UCSD-AML1 (cell line): ENCODE results near the gene RSPO4.

ENCODE experiments used
- DNase-seq: peaks from one replicate; lab custom pipeline; 2025; ENCODE audit not compliant: unreplicated experiment; lab: John Stamatoyannopoulos, UW

The RSPO4 gene

DNA sequence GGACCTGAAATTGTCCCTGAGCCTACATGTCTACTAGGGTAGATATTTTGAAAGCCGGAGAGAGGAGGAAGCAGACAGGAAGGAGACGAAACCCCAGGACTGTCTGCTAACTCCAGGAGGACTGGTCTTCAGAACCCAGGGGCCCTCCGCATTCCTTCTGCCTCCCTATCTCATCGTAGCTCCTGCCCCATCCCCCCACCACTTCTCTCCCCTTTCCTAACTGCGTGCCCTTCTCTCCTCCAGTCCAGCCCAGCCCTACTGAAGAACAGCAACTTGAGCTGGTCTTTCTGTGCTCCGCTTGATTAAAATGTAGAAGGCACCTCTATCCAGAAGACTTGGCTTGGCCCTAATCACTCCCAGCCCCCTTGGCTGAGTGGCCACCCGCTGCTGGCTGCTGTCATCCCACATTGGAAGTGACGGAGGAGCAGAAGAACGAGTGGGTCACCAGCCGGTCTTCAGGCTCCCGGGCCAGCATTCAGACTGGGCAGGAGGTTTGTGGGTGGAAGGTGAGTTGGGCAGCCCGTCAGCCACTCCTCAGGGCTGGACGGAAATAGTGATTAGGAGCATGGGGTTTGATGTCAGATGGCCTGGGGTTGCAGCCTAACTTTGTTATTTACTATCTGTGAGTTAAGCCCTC lies 57.2 kb downstream of the RSPO4 start:
- DNase-seq, result no peak

GRCh38 chr20:944148-944547 lies 58.0 kb downstream of the RSPO4 start:
- DNase-seq, result no peak

DNA sequence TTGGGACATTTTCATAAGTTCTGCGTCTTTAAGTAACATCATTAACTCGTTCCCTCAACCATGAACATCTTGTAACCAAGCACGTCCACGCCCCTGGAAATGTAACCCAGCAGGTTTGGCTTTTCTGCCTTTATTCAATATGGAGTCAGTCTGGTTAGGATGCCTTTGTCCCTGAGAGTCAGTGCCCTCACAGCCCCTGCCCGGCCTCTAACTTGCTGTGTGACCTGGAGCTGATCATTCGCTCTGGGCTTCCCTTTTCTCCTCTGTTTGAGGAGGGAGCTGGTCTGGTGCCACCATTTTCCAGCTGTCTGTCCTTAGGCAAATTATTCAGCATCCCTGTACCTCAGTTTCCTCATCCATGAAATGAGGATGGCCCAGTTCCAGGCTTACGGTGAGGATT lies 59.5 kb downstream of the RSPO4 start:
- no peak for DNase-seq

DNA sequence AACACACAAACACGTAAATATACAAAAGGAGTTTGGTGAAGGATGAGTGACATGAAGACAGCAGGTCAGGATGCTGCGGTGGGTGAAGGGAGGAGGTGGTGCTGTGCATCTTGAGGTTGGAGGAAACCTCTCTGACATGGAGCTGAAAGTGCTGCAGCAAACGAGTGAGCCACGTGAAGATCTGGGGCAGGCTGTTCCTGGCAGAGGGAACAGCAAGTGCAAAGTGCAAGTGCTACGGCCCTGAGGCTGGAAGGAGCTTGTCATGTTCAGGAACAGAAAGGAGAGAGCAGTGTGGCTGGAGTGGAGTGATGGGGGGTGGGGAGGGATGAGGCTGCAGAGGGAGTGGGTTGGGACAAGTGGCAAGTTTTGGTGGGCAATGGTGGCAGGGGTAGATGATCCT lies 61.2 kb downstream of the RSPO4 start:
- DNase-seq, result no peak

GRCh38 chr20:939606-940005 lies 62.5 kb downstream of the RSPO4 start:
- DNase-seq, result no peak

DNA sequence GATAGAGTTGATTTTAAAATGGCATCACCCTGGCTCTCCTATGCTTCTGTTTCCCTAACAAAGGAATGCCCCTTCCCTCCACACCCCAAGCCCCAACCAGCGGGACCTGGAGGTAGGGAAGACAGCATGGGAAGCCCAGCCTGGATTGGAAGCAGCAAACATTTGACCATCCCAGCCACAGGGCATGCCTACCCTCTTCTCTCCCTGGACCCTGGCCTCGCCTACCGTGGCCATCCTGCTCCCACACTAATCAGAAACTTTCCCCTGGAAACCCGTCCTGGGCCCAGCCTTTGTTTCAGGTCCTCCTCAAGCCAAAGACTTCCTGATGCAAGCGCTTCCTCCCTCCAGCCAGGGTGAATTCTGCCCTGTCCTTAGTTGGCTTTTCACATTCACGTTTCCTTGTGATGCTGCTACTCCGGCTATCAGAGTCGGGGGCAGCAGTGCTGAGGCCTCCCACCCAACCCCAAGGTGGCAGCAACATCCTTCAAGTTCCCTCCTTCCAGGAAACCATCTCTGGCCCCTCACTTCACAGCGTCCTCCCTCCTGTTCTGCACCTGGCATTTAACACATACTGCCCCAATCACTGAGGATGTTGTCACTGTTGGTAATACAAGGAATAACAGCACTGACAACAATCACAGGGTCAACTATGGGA lies 67.8 kb downstream of the RSPO4 start:
- DNase-seq, result no peak

GRCh38 chr20:933029-933428 lies 69.1 kb downstream of the RSPO4 start:
- no peak for DNase-seq

DNA sequence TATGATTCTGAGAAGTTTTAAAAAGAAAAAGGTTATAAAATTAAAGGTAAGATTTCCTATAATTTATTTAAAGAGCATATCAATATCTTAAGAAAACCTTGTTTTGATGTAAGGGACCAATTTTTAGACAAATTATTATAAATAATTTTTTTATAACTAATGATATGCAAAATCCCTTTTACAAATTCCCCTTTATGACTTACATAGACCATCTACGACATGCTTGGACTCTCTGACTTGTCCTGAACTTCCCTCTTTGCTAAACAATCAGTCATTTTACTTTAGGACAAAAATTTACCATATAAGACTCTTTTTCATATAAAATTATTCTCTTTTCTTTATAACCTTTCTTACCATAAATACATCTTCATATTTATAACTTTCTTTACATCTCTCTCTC lies 70.7 kb downstream of the RSPO4 start:
- DNase-seq, result no peak

DNA sequence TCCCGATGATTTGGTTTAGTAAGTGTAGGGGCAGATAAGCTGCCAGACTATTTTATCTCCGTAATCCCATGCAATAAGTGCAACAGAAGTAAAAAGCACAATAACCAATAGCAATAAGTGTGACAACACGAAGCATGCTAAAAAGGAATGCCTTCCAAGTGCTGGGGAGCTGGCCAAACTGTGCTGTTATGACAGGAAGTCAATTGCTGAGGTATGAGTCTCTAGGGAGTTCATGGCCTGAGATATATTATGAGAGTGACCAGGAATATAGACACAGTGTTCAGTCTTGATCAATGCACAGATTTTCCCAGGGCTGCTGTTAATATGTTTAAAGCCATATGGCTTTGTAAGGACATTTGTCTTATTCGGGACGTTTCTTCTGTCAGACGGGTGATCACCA lies 75.4 kb downstream of the RSPO4 start:
- no peak for DNase-seq

- no peak for DNase-seq
These were observed 76.6 kb downstream of the RSPO4 start for GRCh38 chr20:925516-925915.

DNA sequence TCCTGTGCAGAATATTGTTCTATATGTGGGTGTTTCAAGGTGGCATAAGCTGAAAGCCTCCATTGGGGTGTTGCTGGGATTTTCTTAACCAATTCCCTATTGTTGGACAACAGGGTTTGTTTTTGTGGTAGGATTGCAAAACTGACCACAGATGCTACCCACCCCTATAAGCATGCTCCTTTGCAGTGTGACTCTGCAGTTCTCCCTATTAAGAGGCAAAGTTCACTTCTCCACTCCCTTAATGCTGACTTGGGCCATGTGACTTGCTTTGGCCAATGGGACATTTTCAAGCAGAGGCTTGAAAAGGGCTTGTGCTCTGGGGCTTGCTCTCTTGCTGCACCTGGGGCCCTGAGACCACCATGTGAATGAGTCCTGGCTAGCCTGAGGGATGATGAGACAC lies 77.5 kb downstream of the RSPO4 start:
- no peak for DNase-seq

DNA sequence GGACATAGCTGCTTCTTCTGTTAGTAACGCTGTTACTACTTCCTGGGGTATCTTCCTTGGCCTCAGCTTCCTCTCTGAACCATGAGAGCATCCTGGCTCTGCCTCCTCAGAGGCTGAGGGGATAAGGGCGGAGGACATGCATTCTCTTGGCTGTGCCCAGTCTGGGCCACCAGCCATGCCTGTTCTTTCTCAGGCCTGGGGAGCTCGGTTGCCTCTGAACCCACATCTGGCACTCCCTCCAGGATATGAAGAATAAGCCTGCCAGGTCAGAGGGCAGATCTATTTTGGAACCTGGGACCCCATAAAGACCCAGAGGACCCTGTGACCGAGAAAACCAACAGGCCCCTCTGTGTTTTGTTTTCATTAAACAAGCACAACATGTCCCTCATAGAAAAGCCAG lies 79.3 kb downstream of the RSPO4 start:
- DNase-seq, result no peak

- DNase-seq, result no peak
These were observed 81.0 kb downstream of the RSPO4 start for GRCh38 chr20:921068-921467.

GRCh38 chr20:920311-920710 lies 81.8 kb downstream of the RSPO4 start:
- DNase-seq, result no peak

GRCh38 chr20:919491-919916 lies 82.6 kb downstream of the RSPO4 start:
- DNase-seq, result peak; percentile 65

DNA sequence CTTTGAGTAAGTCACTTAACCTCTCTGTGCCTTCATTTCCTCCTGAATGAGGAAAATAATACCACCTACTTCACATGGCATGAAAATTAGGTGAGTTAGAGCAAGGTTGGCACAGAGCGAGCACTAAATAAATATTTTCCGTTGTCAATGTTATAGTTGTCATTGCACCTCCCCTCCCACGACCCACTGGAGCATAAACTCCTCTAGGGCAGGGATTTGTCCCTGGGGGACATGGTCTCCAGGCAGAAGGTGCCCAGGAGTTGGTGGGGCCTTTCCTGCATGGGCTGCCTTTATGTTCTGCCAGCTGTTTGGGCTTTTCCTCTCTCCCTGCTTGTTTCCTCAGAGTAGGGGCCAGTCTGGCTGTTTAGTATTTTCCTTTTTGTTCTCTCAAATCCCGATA lies 84.7 kb downstream of the RSPO4 start:
- DNase-seq, result no peak

DNA sequence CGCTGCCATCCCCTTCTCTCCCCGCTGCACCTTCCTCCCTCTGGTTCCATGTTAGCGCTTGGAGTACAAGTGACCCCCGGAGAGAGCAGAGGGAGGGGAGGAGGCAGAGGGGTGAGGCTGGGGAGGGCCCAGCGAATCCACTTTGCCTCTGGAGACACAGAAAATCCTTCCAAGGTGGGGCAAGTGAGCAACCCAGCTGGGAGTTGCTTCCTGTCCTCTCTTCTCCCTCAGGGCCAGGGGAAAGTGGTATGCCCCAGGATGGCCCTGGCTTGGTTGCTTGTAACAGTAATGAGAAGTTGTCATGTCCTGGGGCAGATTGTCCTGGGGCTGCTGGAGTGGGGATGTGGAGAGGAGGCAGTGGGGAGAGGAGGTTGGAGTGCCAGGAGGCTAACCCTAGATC lies 85.3 kb downstream of the RSPO4 start:
- DNase-seq, result no peak

DNA sequence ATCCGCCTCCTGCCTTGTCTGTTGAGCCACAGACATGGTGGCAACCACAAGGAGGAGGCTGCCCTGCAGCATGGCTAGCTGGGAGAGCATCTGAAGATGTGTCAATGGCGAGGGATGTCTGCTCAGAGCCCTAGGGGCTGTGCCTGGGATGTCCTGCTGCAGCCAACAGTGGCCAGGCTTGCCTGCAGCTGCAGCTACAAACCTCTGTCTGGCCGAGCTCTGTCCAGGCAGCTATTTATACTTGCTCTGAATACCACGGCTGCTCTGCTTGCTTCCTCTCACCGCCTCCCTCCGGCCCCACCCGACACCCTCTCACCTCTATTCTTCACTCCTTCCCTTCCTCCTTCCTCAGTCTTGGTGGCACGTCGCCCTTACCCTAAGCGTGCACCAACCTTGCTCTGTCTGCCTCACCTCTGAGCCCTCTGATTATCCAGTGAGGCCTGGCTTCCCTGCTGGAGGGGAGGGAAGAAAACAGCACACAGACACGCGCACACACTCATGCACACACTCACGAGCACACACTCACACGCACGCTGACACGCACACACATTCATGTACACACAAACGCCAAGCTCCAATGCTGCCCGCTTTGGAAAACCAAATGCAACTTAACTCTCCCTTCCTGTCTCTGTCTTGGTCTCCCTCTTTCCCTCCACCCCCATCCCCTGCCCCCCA lies 85.8 kb downstream of the RSPO4 start, which contains the start of gene ANGPT4:
TSS of gene ANGPT4 (minus strand) at position 210 of the 675 bp plus-strand sequence. CDS start at position 90, 120 bp downstream.
- DNase-seq, result no peak

DNA sequence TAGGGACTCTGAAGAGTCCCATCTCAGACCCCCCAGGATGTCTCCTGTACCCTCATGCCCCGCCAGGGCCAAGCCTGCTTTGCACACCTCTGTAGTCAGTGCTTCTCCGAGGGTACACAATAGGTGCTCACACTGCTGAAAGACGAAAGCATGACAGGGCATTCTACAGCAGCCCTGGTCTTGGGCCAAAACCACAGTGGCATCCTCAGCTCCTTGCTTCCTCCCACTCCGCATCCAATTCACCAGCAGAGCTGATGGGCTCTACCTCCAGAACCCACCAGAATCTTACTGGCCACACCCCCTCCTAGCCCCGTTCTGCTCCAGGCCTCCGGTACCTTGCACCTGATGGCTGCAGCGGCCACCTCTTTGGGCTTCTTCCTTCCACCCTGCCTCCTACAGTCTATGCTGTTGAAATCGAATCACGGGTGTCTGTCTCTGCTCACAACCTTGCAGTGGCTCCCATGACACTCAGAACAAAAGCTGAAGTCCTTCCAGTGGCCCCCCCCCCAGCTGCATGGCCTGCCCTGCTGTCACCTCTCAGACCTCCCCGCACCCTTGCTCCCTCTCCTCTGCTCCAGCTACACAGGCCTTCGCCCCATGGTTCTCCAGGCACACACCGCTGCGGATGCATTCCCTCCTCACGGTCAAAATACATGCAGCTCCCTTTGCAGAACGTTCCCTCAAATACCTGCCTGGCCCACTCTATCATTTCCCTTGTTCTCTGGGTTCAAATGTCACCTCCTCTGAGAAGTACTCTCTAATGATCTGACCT lies 87.2 kb downstream of the RSPO4 start:
- DNase-seq, result no peak

GRCh38 chr20:913306-913849 lies 88.7 kb downstream of the RSPO4 start:
- no peak for DNase-seq

DNA sequence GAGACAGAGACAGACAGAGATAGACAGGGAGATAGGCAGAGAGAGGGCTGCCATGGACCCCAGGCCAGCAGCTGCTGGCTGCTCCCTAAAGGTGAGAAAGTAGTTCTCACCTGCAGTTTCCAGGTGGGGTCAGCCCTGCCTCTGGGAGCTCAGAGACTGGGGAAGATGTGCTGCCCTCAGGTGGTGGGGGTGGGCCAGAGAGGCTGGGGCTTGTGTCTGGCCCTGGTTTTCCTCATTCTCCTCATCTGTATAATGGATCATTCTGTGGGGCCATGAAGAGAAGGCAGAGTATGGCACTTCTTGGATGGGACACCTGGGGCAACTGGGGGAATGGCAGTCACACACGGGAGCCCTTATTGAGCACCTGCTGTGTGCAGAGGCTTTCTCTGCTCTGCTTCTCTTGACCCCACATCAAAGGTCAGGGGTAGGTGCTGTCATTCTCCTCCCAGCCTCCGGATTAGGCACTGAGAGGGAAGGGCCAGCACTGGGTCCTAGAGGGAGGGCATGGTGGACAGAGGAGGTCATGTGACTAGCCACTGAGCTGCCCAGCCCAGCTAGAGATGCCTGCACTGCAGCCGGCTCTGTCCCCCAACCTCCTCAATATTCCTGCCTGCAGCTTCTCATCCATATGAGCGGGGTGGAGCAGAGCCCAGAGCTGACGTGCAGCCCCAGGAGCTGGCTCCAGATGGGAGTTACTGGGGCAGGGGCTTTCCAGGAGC lies 90.1 kb downstream of the RSPO4 start:
- no peak for DNase-seq
